ENCODE data around the gene RPS6KA2. TPM values are rescaled to one million over a fixed set of nuclear protein-coding genes. Genes with fewer than 3 reads are reported as not detected.

Gene RPS6KA2
- total RNA-seq, 1 experiment from 2014 or later = 12.3 TPM

DNA sequence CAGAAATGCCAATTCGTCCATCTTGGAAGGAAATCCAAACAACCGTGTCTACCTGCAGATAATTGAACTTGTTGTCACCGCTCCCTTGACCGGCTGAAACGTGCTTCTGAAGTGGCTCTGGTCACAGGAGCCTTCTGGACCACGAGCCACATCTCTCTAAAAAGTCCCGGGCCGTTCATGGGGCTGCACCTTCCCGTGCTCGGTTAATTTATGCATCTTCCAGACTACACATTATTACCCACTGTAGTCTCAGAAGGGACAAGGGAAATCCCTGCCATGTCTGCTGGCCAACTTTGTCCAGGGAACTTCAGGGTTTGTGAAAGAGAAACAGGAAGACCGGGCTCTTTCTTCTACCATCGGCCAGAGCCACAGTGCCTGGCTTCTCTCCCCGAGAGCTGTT is 180.9 kb downstream of the RPS6KA2 start:
- H4K8ac ChIP-seq (replicated peaks; ENCODE audit: insufficient read length, low read depth, low read length) = no peak overlapping the region
- H3K27ac Mint-ChIP-seq = no peak overlapping the region
- no peaks in the 10 kb centered on the region for H3K79me2 ChIP-seq (ENCODE audit: insufficient read depth, low read length)
- H3K79me1 ChIP-seq (ENCODE audit: insufficient read depth, low read depth, low read length, poor library complexity, severe bottlenecking) = no peaks in the 10 kb centered on the region
- peaks cover 20 to 21% (median 20%) of the 10 kb centered on the region in 3 experiments for H3K36me3 Mint-ChIP-seq (ENCODE audit: insufficient read depth in 1 of 3, low read depth in 3 of 3)
- no peak overlapping the region for H2BK12ac ChIP-seq (ENCODE audit: insufficient read length, low read depth, low read length)
- no peak overlapping the region for H3K27ac ChIP-seq (ENCODE audit: insufficient read length, low read depth, low read length)
- no peaks in the 10 kb centered on the region for H3K4me1 ChIP-seq (ENCODE audit: insufficient read depth, low read length)
- no peak overlapping the region for H3K23ac ChIP-seq (ENCODE audit: insufficient read length, low read depth, low read length)
- no peak overlapping the region for H2BK5ac ChIP-seq (ENCODE audit: insufficient read length, low read length)
- H4K91ac ChIP-seq (ENCODE audit: insufficient read length, low read depth, low read length) = no peak overlapping the region
- no peaks in the 10 kb centered on the region for H3K4me1 Mint-ChIP-seq
- H3T11ph ChIP-seq (ENCODE audit: low read length) = no peak overlapping the region
- H4K5ac ChIP-seq (ENCODE audit: insufficient read length, low read depth, low read length) = no peak overlapping the region
- H2BK15ac ChIP-seq (ENCODE audit: low read depth, low read length) = no peak overlapping the region
- no peak overlapping the region for H3K9ac ChIP-seq (ENCODE audit: extremely low read depth, insufficient read length, low read length)
- H2AFZ ChIP-seq (ENCODE audit: low read length) = no peak overlapping the region
- peaks cover 4% of the 10 kb centered on the region for H4K20me1 ChIP-seq (ENCODE audit: control insufficient read depth, insufficient read depth, insufficient read length)
- H3K18ac ChIP-seq (ENCODE audit: insufficient read length, low read depth, low read length) = no peak overlapping the region
- H3K14ac ChIP-seq (ENCODE audit: insufficient read depth, low read length) = no peak overlapping the region
- TF ChIP-seq CTCF (conservative IDR thresholded peaks at IDR 0.05) = no peak
- H2AK5ac ChIP-seq (ENCODE audit: insufficient read length, low read length) = no peak overlapping the region
- no peak overlapping the region for H3K56ac ChIP-seq (ENCODE audit: insufficient read length, low read depth, low read length)
- H3K9me3 ChIP-seq (ENCODE audit: control insufficient read depth, low read depth, low read length) = no peaks in the 10 kb centered on the region
- H3K4me3 Mint-ChIP-seq = no peak overlapping the region
- H3K9me3 Mint-ChIP-seq = peaks cover 0 to 2% of the 10 kb centered on the region in 2 experiments; a peak in 2 of 5 replicates
- no peak overlapping the region for H2BK20ac ChIP-seq (ENCODE audit: low read depth, low read length, poor library complexity, severe bottlenecking)
- no peaks in the 10 kb centered on the region for H3K23me2 ChIP-seq (ENCODE audit: insufficient read length, low read depth, low read length, poor library complexity, severe bottlenecking)
- H3K4ac ChIP-seq (ENCODE audit: low read depth, low read length) = no peak overlapping the region
- no peaks in the 10 kb centered on the region for H3K27me3 Mint-ChIP-seq (ENCODE audit: low read depth)
- DNase-seq = no peak
- no peak overlapping the region for H3K4me2 ChIP-seq (ENCODE audit: insufficient read depth, insufficient read length, low read length)
- WGBS (ENCODE audit: extremely low coverage, insufficient read length, low lambda C conversion rate) = no CpG with 5 or more reads among the region's 13 CpGs
- no peak overlapping the region for H2BK120ac ChIP-seq (ENCODE audit: low read depth, low read length, poor library complexity, severe bottlenecking)
- no peaks in the 10 kb centered on the region for H3K27me3 ChIP-seq (ENCODE audit: insufficient read depth, low read length)
